ES-I3 (cell line): ENCODE measurements around the gene AHNAK2.
"Not testable (repeated sequence)": the region's sequence is repeated elsewhere in the genome, so short reads cannot be mapped to it uniquely, and the experiment has no call there.

Experiments used
- H3K36me3 ChIP-seq: 2 replicates; pipeline ENCODE4 v1.6.1; 2013; ENCODE audit warnings: mild to moderate bottlenecking, low read length, control low read depth, moderate library complexity; ENCODE audit not compliant: insufficient read depth
- H3K4me1 ChIP-seq: 2 replicates; pipeline ENCODE4 v1.6.1; 2013; ENCODE audit warnings: mild to moderate bottlenecking, control low read depth, low read length; ENCODE audit not compliant: insufficient read depth
- H3K9ac ChIP-seq: 2 replicates; pipeline ENCODE4 v1.6.1; 2013; ENCODE audit warnings: low read depth, mild to moderate bottlenecking, low read length, moderate library complexity
- H3K9me3 ChIP-seq: 2 replicates; pipeline ENCODE4 v1.6.1; 2013; ENCODE audit warnings: mild to moderate bottlenecking, low read length, moderate library complexity; ENCODE audit not compliant: control insufficient read depth, insufficient read depth

The AHNAK2 gene

DNA sequence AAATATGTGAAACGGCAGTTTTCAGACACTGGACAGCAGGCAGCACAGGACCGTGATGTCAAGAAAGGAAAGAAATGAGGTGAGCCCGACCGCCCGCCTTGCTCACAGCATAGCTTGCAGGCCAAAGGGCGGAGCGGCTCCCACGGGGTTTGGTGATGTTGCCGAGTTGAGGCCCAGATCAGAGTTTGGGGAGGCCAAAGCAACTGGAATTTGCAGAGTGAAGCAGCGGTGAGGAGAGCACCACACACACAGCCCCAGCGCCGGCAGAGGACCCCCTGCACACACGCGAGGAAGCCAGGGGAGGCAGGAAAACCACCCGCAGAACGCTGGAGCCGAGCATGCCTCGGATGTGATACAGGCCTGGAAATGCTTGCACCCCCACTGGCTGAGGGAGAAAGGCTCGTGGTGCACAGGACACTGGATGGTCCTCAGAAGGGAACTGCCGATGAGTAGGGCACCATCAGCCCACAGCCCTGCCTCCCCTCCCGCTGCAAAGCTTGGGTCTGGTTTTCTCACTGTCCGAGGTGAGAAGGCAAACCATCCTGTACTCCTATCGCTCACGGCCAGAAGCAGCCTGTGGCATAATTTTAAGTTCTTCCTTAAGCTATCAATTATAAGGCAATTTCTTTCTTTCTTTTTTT lies 79.2 kb downstream of the AHNAK2 start:
- Histone ChIP-seq H3K9ac (no peak overlapping the region), H3K9me3 (peaks cover 4% of the 10 kb centered on the region; the same call in 1 of the 2 replicates), H3K36me3 (no peaks in the 10 kb centered on the region), H3K4me1 (no peaks in the 10 kb centered on the region)

DNA sequence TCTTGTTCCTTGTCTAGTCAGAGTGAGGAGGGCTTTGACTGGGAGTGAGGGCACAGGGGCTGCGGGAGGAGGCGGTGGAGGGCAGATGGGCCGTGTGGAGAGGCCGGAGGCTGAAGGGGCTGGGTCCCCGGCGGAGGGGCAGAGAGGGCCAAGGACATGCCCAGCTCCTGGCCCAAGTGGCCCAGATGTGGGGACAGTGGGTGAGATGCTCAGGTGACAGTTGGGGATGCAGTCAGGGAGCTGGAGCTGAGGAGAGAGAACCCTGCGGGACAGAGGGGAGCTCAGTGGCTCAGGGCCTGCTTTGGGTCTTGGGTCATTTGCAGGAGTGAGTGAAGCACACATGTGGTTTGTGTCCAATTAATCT lies 80.0 kb downstream of the AHNAK2 start:
- Histone ChIP-seq H3K4me1 (no peaks in the 10 kb centered on the region), H3K9me3 (no peaks in the 10 kb centered on the region; the same call in 1 of the 2 replicates), H3K36me3 (no peaks in the 10 kb centered on the region), H3K9ac (no peak overlapping the region)

DNA sequence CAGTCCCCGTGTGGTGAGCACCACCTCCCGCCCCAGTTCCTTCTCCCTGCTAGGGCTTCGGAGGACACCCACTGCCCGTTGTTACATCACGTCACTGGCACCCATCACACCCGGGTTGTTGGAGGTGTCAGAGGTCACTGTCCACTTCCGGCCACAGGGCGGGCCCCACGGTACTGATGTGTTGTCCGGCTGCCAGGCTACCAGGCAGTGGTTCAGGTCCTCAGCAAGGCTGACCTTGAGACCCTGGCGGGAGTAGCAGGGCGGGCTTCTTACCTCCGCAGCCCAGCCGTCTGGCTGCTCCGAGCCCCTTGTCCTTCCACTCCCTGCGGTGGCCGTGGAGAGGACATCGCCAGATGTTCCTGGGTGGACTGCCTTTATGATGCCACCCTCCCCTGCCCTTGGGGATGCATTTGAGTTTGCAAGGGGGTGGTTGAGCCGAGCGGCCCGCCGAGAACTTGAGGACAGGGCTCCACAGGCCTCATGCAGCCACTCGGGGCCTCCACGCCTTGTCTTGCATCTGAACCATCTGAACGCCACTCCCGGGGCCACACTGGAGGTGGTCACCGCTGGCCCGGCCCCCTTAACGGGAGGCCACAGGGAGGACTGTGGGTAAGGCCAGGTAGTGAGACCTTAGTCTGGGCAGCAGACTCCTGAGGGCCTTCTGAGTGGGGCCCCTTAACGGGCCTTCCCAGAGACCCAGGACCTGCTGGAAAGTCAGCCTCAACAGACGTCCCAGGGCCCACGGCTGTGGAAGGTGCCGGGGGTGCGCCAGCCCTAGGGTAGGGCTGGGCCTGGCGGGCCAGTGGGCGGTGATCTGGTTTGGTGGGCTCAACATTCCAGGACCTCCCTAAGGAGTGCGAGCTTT lies 80.6 kb downstream of the AHNAK2 start:
- no peaks in the 10 kb centered on the region for H3K9me3 ChIP-seq
- H3K9ac ChIP-seq, result no peak overlapping the region
- H3K36me3 ChIP-seq, result no peaks in the 10 kb centered on the region
- H3K4me1 ChIP-seq, result no peaks in the 10 kb centered on the region

DNA sequence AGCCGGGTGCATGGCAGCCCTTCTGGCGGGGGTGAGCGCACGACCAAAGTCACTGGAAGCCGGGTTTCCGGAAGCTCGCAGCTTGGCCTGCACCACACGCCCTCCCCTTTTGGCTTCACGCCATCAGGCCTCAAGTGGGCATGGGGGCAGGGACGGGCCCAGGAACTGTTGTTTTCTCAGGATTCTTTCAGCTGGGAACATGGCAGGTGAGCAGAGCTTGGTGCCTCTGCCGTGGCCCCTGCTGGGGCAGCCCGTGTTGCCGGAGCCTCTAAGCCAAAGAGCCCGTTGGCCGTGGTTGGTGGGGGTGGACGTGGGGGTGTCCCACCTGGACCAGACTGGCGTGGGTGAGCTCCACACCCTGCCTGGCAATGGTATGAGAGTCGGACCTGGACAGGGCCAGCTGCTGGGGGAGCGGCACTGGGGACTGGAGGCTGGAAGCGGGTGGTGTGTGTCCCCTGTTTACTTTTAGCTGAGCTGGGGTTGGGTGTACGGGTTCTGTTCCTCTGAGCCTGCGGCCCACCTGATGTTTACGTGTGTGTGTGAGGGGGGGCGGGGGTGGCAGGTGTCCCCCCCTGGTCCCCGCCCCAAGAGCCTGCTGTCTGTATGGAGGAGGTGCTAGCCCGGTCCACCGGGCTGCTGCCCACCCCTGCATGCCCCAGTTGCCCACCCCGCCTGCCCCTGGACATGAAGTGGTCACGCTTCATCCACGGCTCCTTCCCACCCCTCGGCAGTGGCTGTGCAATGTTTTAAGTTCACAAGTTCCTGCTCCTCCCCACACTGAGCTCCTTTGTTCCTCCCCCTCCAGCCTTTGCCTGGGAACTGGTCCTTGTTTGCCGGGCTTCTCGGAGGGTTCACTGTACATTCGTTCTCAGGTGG lies 82.2 kb downstream of the AHNAK2 start:
- Histone ChIP-seq H3K4me1 (no peaks in the 10 kb centered on the region), H3K9ac (no peak overlapping the region), H3K36me3 (no peaks in the 10 kb centered on the region), H3K9me3 (no peaks in the 10 kb centered on the region)

DNA sequence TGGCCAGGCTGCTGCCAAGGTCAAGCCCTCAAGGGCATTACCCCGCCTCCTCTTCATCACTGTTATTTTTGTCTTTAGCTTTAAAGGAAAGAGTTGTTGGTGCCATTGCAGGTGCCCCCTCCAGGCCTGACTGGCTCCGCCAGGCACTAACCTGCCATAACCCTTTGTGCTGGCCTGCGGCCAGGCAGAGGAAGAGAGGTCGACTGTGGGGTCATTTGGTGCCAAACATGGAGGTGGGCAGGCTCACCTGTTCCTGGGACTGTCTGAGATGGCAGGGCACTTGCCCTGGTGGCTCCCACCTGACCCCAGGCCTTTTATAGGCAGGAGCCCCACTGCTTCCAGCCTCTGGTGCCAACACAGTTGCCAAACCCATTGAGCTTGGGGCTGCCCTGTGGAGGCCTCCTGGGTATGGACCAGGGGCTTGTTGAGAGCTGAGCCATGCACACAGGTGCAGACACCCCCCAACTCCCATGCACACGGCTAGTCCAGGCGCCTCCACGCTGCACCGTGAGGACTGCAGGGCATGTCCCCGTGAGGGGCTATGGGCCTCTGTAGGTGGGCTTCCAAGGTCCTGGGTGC lies 82.9 kb downstream of the AHNAK2 start:
- Histone ChIP-seq H3K4me1 (no peaks in the 10 kb centered on the region), H3K9ac (no peak overlapping the region), H3K9me3 (no peaks in the 10 kb centered on the region), H3K36me3 (no peaks in the 10 kb centered on the region)

DNA sequence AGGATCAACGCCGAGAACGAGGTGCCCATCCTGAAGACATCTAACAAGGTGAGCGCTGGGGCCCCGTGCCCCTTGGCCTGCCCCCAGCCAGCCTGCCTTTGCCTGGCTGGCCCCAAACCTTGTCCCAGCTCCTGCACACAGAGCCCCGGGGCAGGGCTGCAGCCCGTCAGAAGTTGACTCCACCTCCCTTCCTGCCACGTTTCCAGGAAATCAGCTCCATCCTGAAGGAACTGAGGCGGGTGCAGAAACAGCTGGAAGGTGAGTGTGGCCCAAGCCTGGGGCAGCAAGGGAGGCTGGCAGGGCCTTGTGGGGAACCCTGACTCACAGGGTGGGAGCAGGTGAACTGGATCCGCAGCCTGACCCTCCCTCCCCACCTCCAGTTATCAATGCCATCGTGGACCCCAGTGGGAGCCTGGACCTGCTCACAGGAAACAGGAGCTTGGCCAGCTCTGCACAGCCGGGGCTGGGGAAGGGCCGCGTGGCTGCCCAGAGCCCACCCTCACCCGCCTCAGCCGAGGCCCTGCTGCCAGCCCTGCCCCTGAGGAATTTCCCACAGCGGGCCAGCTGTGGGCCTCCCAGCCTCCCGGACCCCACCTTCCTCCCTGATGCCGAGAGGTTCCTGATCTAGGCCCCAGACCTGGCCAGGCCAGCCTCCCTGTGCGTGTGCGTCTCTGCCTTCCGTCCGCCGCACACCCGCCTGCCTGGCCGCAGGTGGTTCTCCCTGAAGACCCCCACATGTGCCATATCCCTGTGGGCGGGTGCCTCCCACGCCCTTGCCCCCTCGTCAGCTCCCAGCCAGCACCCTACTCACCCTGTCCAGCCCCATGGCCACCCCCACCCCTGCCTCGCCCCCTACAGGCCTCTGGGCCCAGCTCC lies 83.6 kb downstream of the AHNAK2 start:
- H3K4me1 ChIP-seq, result no peaks in the 10 kb centered on the region
- H3K9ac ChIP-seq, result no peak overlapping the region
- H3K36me3 ChIP-seq, result no peaks in the 10 kb centered on the region
- no peaks in the 10 kb centered on the region for H3K9me3 ChIP-seq

DNA sequence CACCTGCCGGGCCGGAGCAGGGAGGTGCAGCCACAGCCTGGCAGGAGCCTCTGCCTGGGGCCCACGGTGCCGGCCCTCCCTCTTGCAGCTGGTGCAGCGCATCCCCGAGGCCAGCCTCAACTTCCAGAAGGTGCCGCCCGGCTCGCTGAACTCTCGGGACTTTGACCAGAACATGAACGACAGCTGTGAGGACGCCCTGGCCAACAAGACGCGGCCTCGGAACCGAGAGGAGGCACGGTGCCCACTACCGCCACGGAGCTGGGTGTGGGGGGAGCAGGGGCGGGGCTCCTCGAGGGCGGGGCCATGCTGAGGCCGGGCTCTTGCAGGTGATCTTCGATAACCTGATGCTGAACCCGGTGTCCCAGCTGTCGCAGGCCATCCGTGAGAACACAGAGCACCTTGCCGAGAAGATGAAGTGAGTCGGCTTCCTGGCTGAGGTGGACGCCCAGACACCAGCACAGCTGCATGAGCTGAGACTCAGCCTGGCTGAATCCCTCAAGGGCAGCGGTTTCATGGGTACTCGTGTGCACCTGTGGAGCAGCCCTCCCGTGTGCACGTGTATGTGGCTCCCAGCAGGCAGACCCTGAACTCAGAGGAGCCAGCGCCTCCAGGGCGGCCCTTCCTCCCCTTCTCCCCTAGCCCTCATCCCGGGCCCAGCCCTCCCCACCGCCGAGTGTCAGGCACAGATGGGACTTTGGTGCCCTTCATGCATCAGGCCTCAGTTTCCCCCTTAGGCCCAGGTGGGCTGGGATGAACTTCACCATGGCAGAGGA lies 84.6 kb downstream of the AHNAK2 start:
- no peaks in the 10 kb centered on the region for H3K4me1 ChIP-seq
- H3K9ac ChIP-seq, result no peak overlapping the region

DNA sequence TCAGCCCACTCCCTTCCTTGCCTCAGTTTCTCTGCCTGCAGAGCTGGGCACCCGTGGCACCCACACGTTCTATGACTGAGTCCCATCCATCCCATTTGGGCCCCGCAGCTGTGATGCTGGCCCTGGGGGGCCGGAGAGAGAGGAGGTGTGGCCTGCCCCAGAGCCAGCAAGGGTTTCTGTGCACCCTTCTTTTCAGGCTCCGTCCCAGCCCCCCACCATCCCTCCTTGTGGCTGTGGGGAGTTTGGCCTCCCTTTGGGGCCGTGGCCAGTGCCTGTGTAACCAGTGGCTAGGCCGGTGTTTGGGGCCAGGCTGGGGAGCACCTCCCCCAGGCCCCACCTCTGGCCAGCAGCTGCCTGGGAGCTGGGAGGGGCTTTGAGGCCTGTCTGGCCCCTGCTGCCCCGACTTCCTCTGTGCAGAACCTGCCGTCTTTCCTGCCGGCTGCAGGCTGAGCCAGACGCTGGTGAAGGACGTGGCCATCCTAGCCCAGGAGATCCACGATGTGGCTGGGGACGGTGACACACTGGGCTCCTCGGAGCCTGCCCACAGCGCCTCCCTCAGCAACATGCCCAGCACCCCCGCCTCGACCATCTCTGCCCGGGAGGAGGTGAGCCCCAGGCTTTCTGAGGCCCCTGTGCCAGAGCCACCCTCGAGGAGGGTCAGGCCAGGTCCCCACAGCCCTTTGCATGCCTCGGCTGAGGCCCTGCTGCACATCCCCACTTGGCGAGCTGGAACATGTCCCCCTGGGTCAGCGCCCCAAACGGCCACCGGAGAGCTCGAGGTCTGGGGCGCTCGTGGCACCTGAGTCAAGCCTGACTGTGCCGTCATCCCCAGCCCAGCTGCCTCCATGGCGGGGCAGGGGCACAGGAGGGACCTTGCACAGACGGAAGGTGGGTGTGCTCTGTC lies 85.4 kb downstream of the AHNAK2 start:
- Histone ChIP-seq H3K36me3 (no peaks in the 10 kb centered on the region), H3K9me3 (no peaks in the 10 kb centered on the region), H3K9ac (no peak overlapping the region), H3K4me1 (no peaks in the 10 kb centered on the region)

More for the DNA sequence above, 84.6 kb downstream of the AHNAK2 start:
- Histone ChIP-seq H3K9me3 (no peaks in the 10 kb centered on the region), H3K36me3 (no peaks in the 10 kb centered on the region)

DNA sequence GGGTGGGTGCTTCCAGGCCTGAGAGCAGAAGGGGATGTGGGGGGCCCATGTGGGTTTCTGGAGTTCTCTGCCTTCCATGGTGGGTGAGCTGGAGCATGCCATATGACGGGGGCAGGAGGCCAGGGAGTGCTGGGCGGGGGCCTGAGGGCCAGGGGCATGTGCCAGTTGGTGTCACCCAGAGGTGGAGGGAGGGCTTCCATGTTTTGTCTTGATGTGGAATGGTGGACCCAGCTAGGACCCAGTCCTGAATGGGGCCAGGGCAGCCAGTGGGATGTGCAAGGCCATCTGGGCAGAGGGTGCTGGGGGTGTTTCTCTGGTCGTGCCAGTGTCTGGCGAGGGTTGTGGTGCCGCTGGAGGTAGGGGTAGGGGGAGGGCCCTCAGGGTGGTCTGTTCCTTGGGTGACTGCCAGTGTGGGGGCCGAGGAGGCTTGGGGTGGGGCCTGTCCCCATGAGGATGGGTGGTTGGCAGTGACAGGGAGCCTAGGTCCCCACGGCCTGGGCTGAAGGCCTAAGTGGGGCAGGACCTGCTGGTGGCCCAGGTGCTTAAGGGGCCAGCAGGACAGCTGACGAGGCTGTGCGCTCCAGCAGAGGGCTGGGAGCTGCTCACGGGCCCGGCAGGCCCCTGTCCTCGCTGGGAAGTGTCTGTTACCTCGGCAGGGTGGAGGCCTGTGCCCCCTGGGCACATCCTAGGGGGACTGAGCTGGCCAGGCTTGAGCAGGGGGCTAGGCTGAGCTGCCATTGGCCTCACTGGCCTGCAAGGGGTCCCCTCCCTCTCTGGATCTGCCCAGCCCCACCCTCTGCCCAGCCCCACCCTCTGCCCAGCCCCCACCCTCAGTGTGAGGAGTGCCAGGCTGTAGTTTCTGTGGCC lies 86.3 kb downstream of the AHNAK2 start:
- no peaks in the 10 kb centered on the region for H3K36me3 ChIP-seq
- H3K9me3 ChIP-seq, result no peaks in the 10 kb centered on the region
- no peak overlapping the region for H3K9ac ChIP-seq
- no peaks in the 10 kb centered on the region for H3K4me1 ChIP-seq

DNA sequence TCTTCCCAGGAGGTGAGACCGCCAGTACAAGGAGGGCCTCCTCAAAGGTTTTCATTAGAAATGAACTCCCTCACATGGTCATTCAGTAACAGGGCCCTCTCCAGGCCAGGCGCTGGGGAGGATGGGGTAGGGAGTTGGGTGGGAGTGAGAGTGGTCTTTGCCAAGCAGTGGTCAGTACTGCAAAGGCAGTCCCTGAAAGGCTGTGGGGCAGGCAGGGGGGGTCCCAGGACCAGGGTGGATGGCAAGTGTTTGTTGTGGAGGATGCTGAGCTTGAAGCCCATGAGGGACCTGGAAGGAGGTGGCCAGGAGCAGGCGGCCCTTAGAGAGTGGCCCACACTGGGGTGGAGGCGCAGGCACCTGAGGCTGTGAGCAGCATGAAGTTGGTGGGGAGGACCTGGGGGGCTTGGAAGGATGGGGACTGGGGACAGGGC lies 87.0 kb downstream of the AHNAK2 start:
- H3K36me3 ChIP-seq, result no peaks in the 10 kb centered on the region
- H3K9me3 ChIP-seq, result no peaks in the 10 kb centered on the region
- no peaks in the 10 kb centered on the region for H3K4me1 ChIP-seq
- H3K9ac ChIP-seq, result no peak overlapping the region

DNA sequence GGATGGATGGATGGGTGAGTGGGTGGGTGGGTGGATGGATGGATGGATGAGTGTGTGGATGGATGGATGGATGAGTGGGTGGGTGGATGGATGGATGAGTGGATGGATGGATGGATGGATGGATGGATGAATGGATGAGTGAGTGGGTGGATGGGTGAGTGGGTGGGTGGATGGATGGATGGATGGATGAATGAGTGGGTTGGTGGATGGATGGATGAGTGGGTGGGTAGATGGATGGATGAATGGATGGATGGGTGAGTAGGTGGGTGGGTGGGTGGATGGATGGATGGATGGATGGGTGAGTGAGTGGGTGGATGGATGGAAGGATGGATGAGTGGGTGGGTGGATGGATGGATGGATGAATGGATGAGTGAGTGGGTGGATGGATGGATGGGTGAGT lies 87.9 kb downstream of the AHNAK2 start:
- H3K36me3 ChIP-seq, H3K9me3 ChIP-seq, H3K4me1 ChIP-seq, H3K9ac ChIP-seq: not testable (repeated sequence)

DNA sequence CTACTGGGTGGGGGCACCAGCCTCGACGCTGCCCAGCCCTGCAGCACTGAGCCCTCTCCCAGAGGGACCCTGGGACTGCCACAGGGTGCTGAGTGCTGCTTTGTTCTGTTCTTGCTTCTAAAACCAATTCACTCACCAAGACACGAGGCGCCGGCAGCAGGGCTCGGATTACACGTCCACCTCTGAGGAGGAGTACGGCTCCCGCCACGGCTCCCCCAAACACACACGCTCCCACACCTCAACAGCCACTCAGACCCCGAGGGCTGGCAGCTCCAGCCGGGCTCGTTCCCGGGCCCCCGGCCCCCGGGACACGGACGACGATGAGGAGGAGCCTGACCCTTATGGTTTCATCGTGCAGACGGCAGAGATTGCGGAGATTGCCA lies 88.8 kb downstream of the AHNAK2 start:
- Histone ChIP-seq H3K36me3 (no peaks in the 10 kb centered on the region), H3K9me3 (no peaks in the 10 kb centered on the region), H3K9ac (no peak overlapping the region), H3K4me1 (no peaks in the 10 kb centered on the region)
